ENCODE measurements around the gene PCDHGB5. TPM values are rescaled to one million over a fixed set of nuclear protein-coding genes. Genes with fewer than 3 reads are reported as not detected.
"Not testable (repeated sequence)": the region's sequence is repeated elsewhere in the genome, so short reads cannot be mapped to it uniquely, and the experiment has no call there.

The PCDHGB5 gene
- 9.1 and 12.4 TPM in 2 replicates for total RNA-seq (2022)
- percentile 53 among the genes with signal in this experiment for Bru-seq, nascent RNA
- BruChase-seq, experiment 1, labeled RNA remaining after a 6-hour chase = percentile 93 among the genes with signal in this experiment
- percentile 80 among the genes with signal in this experiment for BruChase-seq, experiment 2, labeled RNA remaining after a 2-hour chase
- long read RNA-seq, full-length matches to known transcripts = 3 of 3 reads
- long read RNA-seq, partial matches to known transcripts = 0 of 3 reads
- long read RNA-seq, other reads (novel, unspliced or antisense) = 0 of 3 reads

DNA sequence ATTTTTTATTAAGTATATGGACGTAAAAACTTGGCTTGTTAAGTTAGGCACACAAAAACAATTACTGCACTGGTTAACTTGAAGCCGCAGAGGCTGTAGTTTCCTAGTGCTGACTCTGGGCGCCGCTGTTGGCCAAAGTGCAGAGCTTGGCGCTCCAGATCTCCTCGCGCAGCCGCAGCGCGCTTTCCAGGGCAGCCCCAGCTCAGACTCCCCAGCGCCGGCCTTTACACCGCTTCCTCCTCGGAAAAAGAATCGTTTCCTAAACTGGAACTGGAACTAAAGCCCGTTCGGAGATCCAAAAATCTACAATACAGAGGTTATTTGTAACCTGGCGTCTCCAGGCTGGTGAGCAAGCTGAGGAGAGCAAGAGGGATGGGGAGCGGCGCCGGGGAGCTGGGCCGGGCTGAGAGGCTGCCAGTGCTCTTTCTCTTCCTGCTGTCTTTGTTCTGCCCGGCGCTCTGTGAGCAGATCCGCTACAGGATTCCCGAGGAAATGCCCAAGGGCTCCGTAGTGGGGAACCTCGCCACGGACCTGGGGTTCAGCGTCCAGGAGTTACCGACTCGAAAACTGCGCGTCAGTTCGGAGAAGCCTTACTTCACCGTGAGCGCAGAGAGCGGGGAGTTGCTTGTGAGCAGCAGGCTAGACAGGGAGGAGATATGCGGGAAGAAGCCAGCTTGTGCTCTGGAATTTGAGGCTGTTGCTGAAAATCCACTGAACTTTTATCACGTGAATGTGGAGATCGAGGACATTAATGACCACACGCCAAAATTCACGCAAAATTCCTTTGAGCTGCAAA lies at the start of gene PCDHGB5:
Gene PCDHGB5, plus strand, starts transcription at position 192 of the 796 bp plus-strand sequence. Its CDS starts 181 bp downstream, at position 373.
- H3K4me1 Mint-ChIP-seq (ENCODE audit: low read depth, unreplicated experiment); H3K27ac Mint-ChIP-seq (ENCODE audit: unreplicated experiment); BruUV-seq (replicated peaks); H3K27me3 Mint-ChIP-seq (ENCODE audit: unreplicated experiment); intact Hi-C loops (cut with micrococcal nuclease; ENCODE audit: unreplicated experiment): not testable (repeated sequence)
- peak; percentile 70 for DNase-seq
- H3K4me3 Mint-ChIP-seq (ENCODE audit: low read depth, unreplicated experiment) = peak within 1 kb of the TSS; percentile 58
- H3K9me3 Mint-ChIP-seq (ENCODE audit: low read depth, unreplicated experiment) = peaks cover 11% of the 10 kb centered on the region
- CTCF ChIA-PET = interaction anchor here (1.0 to 2.3 kb wide), 6 partner anchors 20 to 174 kb away, joined by 3 to 9 read pairs (median 6); partner anchors contain the start of genes PCDHB14 and PCDHGB7
- TF ChIP-seq, protein P1, sequence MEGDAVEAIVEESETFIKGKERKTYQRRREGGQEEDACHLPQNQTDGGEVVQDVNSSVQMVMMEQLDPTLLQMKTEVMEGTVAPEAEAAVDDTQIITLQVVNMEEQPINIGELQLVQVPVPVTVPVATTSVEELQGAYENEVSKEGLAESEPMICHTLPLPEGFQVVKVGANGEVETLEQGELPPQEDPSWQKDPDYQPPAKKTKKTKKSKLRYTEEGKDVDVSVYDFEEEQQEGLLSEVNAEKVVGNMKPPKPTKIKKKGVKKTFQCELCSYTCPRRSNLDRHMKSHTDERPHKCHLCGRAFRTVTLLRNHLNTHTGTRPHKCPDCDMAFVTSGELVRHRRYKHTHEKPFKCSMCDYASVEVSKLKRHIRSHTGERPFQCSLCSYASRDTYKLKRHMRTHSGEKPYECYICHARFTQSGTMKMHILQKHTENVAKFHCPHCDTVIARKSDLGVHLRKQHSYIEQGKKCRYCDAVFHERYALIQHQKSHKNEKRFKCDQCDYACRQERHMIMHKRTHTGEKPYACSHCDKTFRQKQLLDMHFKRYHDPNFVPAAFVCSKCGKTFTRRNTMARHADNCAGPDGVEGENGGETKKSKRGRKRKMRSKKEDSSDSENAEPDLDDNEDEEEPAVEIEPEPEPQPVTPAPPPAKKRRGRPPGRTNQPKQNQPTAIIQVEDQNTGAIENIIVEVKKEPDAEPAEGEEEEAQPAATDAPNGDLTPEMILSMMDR (IDR thresholded peaks at IDR 0.05; ENCODE audit: unreplicated experiment) = peak; percentile 67
- peaks cover 15% of the 10 kb centered on the region for H3K36me3 Mint-ChIP-seq (ENCODE audit: insufficient read depth, unreplicated experiment)

DNA sequence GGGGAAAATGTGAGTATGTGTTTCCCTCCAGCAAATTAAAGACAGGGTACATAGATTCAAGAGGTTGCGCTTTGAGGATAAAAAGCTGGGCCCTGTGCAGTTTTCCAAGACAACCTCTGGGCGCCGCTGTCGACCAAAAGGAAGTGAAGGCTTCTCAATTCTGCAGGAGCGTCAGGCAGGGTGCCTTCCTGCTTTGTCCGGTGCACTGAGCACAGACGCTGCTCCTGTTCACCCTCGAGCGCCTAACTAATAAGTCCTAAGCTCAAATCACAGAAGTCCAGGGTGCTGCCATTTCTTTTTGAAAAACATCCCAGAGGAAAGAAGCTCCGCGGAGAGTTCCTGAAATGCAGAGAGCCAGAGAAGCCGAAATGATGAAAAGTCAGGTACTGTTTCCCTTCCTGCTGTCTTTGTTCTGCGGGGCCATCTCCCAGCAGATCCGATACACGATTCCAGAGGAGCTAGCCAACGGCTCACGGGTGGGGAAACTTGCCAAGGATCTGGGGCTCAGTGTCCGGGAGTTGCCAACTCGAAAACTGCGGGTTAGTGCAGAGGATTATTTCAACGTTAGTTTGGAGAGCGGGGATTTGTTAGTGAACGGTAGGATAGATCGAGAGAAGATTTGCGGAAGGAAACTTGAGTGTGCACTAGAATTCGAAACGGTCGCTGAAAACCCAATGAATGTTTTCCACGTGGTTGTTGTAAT lies 47.7 kb upstream of the PCDHGB5 start, which contains the start of gene PCDHGB1:
Gene PCDHGB1, plus strand, starts transcription at position 183 of the 703 bp plus-strand sequence. Its CDS starts 162 bp downstream, at position 345.
- peaks cover 16% of the 10 kb centered on the region for H3K9me3 Mint-ChIP-seq (ENCODE audit: low read depth, unreplicated experiment)
- no peak for DNase-seq
- CTCF ChIA-PET = interaction anchor here (0.8 kb wide), 1 partner anchor 158 kb away, joined by 3 read pairs; the partner anchor contains the start of gene PCDHB10
- H3K27me3 Mint-ChIP-seq (ENCODE audit: unreplicated experiment) = no peaks in the 10 kb centered on the region
- no peaks in the 10 kb centered on the region for H3K4me1 Mint-ChIP-seq (ENCODE audit: low read depth, unreplicated experiment)
- TF ChIP-seq, protein P1 (IDR thresholded peaks at IDR 0.05; ENCODE audit: unreplicated experiment) = no peak
- BruUV-seq (replicated peaks) = no TSS peak
- H3K4me3 Mint-ChIP-seq (ENCODE audit: low read depth, unreplicated experiment) = no peak within 1 kb of the TSS
- intact Hi-C loops (cut with micrococcal nuclease; ENCODE audit: unreplicated experiment) = no loop called here
- peaks cover 5% of the 10 kb centered on the region for H3K36me3 Mint-ChIP-seq (ENCODE audit: insufficient read depth, unreplicated experiment)
- no peak within 1 kb of the TSS for H3K27ac Mint-ChIP-seq (ENCODE audit: unreplicated experiment)

DNA sequence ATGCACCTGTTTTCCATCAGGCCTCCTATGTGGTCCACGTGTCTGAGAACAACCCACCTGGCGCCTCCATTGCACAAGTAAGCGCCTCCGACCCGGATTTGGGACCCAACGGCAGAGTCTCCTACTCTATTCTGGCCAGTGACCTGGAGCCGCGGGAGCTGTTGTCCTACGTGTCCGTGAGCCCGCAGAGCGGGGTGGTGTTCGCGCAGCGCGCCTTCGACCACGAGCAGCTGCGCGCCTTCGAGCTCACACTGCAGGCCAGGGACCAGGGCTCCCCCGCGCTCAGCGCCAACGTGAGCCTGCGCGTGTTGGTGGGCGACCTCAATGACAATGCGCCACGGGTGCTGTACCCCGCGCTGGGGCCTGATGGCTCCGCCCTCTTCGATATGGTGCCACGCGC lies 46.2 kb upstream of the PCDHGB5 start:
- no peaks in the 10 kb centered on the region for H3K27me3 Mint-ChIP-seq (ENCODE audit: unreplicated experiment)
- no peak for DNase-seq
- intact Hi-C loops (cut with micrococcal nuclease; ENCODE audit: unreplicated experiment) = no loop called here
- H3K4me3 Mint-ChIP-seq (ENCODE audit: low read depth, unreplicated experiment) = no peak overlapping the region
- H3K9me3 Mint-ChIP-seq (ENCODE audit: low read depth, unreplicated experiment) = peaks cover 14% of the 10 kb centered on the region
- CTCF ChIA-PET = no interaction called here
- TF ChIP-seq, protein P1 (IDR thresholded peaks at IDR 0.05; ENCODE audit: unreplicated experiment) = no peak
- no peaks in the 10 kb centered on the region for H3K4me1 Mint-ChIP-seq (ENCODE audit: low read depth, unreplicated experiment)
- no peak overlapping the region for H3K27ac Mint-ChIP-seq (ENCODE audit: unreplicated experiment)
- BruUV-seq (replicated peaks) = no TSS peak
- H3K36me3 Mint-ChIP-seq (ENCODE audit: insufficient read depth, unreplicated experiment) = peaks cover 5% of the 10 kb centered on the region

DNA sequence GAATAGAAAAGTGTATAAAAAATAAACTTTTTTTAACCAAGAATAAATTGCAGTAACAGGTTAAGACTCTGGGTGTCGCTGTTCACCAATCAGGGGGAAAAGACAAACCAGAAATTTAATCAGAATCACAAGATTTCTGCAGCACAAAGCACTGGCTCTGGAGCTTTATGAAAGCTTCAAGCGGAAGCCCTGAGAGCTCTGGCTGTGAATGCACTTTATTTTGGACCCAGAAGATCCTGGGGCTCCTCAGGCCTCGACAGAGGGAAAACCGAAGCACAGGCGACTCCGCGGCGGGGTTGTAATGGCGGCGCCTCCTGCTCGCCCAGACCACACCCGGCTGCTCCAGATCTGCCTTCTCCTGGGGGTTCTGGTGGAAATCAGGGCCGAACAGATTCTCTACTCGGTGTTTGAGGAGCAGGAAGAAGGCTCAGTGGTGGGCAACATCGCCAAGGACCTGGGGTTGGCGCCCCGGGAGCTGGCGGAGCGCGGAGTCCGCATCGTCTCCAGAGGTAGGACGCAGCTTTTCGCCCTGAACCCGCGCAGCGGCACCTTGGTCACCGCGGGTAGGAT lies 42.8 kb upstream of the PCDHGB5 start, which contains the start of gene PCDHGA4:
Gene PCDHGA4, plus strand, starts transcription at position 122 of the 570 bp plus-strand sequence. Its CDS starts 87 bp downstream, at position 209.
- H3K4me1 Mint-ChIP-seq (ENCODE audit: low read depth, unreplicated experiment) = no peaks in the 10 kb centered on the region
- CTCF ChIA-PET = interaction anchor here (0.5 kb wide), 1 partner anchor 53 kb away, joined by 3 read pairs; no protein-coding TSS in a partner anchor
- TF ChIP-seq, protein P1 (IDR thresholded peaks at IDR 0.05; ENCODE audit: unreplicated experiment) = no peak
- BruUV-seq (replicated peaks) = no TSS peak
- H3K27me3 Mint-ChIP-seq (ENCODE audit: unreplicated experiment) = no peaks in the 10 kb centered on the region
- peaks cover 19% of the 10 kb centered on the region for H3K9me3 Mint-ChIP-seq (ENCODE audit: low read depth, unreplicated experiment)
- H3K4me3 Mint-ChIP-seq (ENCODE audit: low read depth, unreplicated experiment) = no peak within 1 kb of the TSS
- DNase-seq = no peak
- no peak within 1 kb of the TSS for H3K27ac Mint-ChIP-seq (ENCODE audit: unreplicated experiment)
- H3K36me3 Mint-ChIP-seq (ENCODE audit: insufficient read depth, unreplicated experiment) = peaks cover 5% of the 10 kb centered on the region
- intact Hi-C loops (cut with micrococcal nuclease; ENCODE audit: unreplicated experiment) = no loop called here
